Peyer's patch (tissue), 4 donors: ENCODE measurements around the gene TBCD.

Source experiments
- POLR2A ChIP-seq, 2 donors: fragments of 450-650 bp; IDR thresholded peaks; one replicate each; pipeline ENCODE4 v1.5.1; 2017; ENCODE audit warnings: antibody characterized with exemption in 2 of 2, mild to moderate bottlenecking in 2 of 2, moderate library complexity in 2 of 2
- TF ChIP-seq, protein P1 (sequence below), 6 experiments: fragments of 450-650 bp in 4 of 6; fragments of 200-600 bp in 2 of 6; sonication (generic) in 1 of 6; IDR thresholded peaks; one replicate each; pipeline ENCODE4 v1.5.1; 2017 to 2019; ENCODE audit warnings: antibody characterized with exemption in 6 of 6, mild to moderate bottlenecking in 3 of 6, moderate library complexity in 1 of 6

- TF ChIP-seq, protein P1, sequence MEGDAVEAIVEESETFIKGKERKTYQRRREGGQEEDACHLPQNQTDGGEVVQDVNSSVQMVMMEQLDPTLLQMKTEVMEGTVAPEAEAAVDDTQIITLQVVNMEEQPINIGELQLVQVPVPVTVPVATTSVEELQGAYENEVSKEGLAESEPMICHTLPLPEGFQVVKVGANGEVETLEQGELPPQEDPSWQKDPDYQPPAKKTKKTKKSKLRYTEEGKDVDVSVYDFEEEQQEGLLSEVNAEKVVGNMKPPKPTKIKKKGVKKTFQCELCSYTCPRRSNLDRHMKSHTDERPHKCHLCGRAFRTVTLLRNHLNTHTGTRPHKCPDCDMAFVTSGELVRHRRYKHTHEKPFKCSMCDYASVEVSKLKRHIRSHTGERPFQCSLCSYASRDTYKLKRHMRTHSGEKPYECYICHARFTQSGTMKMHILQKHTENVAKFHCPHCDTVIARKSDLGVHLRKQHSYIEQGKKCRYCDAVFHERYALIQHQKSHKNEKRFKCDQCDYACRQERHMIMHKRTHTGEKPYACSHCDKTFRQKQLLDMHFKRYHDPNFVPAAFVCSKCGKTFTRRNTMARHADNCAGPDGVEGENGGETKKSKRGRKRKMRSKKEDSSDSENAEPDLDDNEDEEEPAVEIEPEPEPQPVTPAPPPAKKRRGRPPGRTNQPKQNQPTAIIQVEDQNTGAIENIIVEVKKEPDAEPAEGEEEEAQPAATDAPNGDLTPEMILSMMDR (IDR thresholded peaks at IDR 0.05) = no peak
- TF ChIP-seq POLR2A (IDR thresholded peaks at IDR 0.05) = no peak
These were observed 38.7 kb upstream of the TBCD start for GRCh38 chr17:82713071-82713723.
